Stimulated activated CD4-positive, alpha-beta T cell treated with anti-CD3 and anti-CD28 coated beads, Interleukin-4, amount 100 ng/mL, for 1 hour (primary cell): ENCODE data around the gene CRMP1.
"Not testable (repeated sequence)": the region's sequence is repeated elsewhere in the genome, so short reads cannot be mapped to it uniquely, and the experiment has no call there.

Experiments used
- DNase-seq: peaks from one replicate; pipeline ENCODE4 v3.0.0-alpha.2; 2020

CRMP1 gene

DNA sequence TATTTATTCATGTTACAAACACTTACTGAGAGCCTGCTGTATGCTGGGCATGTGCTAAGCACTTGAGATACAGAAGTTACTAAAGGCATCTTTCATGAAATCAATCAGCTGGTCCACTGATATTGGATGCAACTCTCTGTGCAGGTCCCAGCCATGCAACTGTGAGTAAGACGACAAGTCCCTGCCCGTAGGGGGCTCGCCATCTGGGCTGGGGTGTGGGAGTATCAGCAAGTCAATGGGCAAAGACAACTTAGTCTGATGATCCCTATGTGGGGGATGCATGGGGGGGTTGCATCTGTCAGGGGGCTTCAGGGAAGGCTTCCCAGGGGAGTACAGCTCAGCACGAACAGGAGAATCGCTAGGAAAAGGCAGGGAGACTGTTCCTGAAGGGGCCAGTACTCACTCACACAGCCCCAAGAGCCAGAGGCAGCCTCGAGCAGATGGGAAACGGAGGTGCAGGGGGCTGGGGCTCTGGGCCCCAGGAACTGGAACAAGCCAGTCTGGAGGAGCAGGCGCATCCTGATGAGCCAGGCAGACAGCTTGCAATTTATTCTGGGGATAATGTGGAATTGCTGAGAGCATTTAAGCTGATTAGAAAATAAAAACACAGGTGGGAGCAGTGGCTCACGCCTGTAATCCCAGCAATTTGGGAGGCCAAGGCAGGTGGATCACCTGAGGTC lies 40.2 kb downstream of the CRMP1 start:
- DNase-seq = no peak

DNA sequence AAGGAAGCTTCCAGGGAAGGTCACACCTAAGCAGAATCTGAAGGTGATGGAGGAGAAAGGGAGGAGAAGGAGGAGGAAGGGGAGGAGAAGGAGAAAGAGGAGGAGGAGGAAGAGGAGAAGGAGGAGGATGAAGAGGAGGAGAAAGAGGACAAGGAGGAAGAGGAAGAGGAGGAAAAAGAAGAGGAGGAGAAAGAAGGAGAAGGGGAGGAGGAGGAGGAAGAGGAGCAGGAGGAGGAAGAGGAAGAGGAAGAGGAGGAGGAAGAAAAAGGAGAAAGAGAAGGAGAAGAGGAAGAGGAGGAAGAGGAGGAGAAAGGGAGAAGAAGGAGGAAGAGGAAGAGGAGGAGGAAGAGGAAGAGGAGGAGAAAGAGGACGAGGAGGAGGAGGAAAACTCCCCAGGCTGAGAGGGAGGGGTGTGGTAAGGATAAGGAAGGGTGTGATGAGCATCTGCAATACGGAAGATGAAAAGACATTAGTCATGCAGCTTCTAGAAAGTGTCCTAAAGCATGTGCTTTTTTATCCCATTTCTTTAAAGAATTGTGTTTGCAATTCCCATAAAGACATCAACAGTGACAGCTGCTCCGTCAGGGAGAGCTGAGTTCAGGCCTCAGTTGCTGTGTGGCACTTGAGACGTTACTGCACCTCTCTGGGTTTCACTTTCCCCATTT lies 41.1 kb downstream of the CRMP1 start:
- DNase-seq = no peak

DNA sequence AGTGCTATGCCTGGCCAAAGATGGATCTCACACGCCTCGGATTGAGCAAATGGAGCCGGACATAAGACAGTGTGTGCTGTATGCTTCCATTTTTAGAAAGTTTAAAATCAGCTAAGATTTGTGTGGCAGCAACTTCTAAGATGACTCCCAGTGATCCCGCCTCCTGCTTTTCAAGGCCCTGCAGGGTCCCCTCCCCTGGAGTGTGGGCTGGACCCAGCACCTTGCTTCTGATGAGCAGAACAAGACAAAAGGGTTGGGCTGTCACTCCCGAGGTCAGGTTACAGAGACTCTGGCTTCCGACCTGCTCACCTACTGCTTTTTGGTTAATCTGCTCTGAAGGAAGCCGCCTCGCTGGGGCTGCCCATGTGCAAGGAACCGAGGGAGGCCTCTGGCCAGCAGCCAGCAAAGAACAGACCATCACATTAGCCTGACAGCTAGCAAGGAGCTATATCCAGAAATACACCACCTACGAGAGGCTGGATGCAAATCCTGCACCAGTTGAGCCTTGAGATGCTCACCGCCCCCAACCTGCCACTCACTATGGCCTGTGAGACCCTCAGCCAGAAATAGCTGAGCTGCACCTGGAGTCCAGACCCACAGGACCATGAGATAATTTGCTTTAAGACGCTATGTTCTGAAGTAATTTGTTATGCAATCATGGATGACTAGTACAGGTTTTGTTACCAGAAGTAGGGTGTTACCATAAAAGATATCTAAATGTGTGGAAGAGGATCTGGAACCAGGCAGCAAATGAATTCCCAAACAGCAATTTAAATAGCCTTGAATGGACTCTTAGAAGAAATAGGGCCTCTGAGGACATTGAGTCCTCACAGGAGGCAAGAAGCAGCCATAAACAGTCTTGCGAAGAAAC lies 47.6 kb downstream of the CRMP1 start:
- DNase-seq = no peak

DNA sequence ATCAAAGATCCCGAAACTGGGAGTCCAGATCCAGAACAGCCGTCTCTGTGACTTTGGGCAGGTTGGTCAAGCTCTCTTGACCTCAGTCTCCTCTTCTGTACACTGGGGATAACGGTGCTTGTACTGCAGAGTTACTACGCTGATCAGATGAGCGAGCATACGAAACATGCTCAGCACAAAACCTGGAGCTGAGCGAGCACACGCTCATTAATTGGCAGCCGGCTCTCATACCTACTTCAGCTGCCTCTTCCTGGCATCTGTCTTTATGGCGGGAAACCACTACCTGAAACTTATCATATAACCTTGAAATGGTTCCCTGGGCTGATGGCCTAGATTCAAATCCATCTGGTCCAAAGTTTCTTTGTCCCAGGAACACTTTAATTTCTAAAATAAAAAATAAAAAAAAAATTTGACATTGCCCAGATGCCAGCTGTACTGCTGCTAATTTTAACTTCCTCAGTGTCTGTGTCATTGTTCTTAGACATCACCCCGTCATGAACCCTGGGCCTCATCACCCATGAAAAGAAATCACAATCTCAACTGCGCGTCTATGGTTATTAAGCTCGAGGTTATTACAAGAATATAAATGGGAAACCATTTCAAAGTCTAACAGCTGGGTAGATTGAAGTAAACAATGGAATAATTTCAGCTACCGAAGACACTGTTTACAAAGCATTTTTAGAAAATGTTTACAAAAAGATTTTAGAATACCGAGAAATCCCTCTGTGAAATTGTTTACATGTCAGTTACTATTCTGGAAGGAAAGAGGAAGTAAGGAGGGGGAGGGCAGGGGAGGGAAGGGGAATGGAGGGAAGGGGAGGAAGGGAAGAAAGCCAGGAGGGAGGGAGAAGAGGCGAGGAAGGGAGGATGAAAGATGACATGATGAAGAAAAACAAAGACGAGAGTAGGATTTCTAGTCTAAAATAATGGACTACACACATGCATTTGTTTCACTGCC lies 49.0 kb downstream of the CRMP1 start:
- DNase-seq = no peak

DNA sequence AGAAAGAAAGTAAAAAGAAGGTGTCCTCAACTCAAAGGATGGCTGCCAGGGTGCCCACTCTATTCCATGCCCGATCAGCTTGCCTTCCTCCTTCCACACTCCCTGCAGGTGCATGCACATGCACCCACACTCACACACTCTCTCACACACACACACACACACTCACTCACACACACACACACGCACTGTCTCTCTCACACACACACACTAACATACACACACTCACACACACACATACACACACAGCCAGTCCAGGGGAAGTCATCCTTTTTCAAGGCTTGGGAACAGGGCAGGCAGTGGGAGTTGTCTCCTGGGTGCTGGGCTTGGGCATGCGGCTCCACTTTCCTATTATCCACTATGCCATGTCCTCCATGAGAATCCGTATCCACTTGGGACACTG lies 50.4 kb downstream of the CRMP1 start:
- no peak for DNase-seq

DNA sequence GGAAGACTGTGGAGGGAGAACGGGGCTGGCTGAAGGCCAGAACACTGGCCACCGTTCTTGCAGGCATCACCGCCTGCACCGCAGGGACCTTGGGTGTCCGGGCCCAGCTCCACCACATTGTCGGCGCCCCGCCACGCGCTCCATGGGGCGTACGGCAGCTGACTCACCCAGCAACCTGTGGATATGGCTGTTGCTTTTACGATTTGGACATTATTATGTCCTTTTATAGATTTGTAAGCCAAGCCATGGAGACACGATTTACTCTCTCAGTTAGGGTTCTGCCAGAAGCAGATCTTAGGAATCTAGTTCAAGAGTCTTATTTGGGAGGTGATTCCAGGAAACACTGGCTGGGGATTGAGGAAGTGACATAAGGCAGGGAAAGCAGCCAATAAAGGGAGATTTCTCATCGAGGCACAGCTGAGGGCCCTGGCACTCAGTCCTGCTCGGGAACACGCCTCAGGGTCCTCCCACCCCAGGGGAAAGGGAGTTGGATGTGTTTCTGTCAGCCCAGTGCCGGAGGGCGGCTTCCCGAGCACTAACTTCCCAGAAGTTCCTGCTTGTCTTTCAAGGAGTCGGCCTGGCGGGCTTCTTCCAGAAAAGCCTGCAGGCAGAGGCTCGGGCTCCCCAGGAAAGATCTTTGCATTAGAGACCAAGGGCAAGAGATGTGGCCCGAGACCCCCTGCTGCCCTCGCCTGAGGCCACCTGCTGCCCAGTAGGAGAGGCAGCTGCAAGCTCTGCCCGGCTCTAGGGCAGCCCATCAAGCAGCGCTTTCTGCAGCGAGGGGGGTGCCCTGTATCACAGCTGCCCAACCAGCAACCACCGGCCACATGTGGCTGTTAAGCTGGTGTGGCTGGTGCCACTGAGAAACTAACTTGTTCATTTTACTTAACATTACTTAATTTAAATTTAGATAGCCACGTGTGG lies 52.9 kb downstream of the CRMP1 start:
- DNase-seq = no peak

DNA sequence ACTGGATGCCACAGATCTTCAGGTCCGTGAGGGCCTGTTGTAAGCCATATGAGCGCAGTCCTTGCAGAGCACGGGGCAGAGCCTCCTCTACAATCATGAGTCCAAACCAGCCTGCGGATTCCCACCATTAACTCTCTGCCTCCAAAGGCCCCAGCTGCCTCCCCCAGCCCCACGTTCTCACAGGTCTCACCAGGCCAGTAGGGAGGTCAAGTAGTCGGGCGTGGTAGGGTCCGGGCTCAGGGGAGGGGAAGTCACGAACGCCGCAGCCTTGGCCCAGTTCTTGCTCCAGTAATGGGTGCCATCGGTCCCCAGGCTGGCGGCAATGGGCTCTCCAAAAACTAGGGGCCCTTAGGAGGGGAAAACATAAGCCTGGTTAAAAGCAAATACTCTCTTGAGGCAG lies 53.6 kb downstream of the CRMP1 start:
- no peak for DNase-seq

DNA sequence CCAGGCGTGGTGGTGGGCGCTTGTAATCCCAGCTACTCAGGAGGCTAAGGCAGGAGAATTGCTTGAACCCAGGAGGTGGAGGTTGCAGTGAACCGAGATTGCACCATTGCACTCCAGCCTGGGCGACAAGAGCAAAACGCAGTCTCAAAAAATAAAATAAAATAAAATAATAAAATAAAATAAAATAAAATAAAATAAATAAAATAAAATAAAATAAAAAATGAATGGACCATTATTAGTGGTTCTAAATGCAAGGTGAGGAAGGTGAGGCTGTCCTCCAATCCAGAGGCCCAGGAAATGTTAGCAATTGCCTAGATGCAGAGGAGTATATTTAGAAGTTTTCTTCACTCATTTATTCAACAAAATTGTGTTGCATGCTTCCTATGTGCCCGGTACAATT lies 55.4 kb downstream of the CRMP1 start:
- not testable (repeated sequence) for DNase-seq

DNA sequence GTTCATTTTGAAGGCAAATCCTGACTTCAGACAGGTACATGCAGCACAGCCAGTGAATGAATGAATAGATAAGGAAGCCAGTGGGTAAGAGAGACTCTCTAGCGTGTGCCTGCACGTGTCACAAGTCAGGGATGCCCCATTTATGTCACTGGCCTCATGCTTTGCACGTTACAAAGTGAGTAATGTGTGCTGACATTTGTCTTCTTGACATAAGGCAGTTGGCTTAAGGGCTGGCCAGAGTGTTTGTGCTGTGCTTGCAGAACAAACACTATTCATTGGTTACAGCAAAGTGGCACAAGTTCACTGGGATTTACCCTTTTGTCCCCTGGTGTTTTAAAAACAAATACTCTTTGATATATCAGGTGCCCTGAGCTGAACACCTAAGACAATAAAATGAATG lies 55.9 kb downstream of the CRMP1 start:
- no peak for DNase-seq

DNA sequence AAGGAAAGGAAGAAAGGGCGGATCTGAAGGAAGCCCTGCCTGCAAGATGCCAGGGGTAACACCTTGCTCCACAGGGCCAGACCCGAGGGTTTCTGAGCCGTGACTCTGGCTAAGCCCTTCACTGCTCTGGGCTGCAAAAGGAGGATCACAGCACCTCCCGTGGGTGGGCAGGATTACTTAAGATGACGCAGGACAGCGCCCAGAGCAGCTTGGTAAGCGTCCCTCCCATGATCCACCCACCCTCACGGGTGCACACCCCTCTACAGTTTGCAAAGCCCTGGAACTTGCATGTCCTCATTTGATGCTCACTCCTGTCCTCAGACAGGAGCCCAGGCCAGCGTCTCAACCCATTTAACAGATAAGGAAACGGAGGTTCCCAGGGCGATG lies 64.9 kb downstream of the CRMP1 start:
- DNase-seq = no peak

DNA sequence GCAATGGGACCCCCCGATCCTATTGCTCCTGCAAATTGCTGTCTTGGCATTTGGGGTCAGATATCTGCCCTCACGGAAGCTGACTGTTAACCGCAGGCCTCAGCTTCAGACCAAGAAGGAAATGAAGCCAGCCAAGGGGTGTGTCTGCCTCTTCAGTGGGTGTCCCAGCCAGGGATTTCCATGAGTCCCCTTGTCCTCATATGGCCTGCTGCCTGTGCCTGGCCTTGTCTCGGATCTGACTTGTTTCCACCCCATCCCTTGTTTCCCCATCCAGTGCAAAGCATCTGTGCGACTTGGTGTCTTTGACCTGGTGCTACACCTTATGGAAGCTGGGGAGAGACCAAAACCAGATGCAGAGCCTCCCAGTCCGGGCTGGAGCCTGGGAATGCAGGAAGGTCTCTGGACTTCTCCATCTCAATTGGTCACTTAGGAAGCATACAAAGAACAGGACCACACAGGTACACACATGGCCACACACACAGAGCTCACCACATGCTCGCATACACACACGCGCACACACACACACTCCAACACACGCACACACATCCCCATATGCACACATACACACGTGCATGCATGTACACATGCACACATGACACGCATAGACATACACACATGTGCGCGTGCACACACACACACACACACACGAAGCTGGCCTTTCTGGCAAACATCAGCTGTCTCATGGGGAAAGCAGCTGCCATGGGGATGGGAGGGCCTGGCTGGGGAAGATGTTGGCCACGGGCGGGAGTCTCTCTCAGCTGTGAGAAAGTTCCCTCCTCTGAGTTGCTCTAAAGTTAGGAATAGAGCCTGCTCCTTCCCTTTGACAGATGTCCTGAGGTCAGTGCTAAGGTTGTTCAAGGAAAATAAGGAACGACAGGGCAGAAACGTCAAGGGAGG lies 65.5 kb downstream of the CRMP1 start:
- no peak for DNase-seq

DNA sequence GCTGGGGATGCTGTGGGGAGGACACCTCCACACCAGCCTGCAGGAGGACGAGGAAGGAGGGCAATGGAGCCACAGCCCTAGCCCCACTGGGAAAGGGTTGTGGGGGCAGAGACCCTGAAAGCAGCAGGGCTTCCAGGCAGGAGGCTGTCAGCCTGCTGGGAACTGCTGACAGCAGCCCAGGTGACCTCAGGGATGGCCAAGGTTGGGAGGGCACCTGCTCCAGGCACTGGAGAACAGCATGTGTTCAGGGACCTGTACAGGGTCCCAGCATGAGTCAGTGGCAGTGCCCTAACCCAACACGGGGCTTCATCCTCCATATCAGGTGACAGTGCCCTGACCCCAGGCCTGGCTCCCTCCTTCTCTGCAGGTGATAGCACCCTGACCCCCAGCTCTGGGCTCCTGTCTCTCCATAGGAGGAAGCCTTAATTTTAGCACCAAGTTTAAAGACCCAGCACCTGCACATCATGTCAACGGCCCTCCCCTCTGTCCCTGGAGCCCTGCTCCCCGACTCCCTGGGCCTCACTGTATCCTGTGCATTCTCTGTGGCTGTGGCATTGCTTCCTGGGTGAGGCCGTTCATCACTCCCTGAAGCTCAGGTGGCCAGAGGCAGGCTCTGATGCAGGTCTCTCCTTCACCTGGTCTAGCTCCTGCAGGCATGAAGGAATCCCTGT lies 66.3 kb downstream of the CRMP1 start:
- DNase-seq = no peak

DNA sequence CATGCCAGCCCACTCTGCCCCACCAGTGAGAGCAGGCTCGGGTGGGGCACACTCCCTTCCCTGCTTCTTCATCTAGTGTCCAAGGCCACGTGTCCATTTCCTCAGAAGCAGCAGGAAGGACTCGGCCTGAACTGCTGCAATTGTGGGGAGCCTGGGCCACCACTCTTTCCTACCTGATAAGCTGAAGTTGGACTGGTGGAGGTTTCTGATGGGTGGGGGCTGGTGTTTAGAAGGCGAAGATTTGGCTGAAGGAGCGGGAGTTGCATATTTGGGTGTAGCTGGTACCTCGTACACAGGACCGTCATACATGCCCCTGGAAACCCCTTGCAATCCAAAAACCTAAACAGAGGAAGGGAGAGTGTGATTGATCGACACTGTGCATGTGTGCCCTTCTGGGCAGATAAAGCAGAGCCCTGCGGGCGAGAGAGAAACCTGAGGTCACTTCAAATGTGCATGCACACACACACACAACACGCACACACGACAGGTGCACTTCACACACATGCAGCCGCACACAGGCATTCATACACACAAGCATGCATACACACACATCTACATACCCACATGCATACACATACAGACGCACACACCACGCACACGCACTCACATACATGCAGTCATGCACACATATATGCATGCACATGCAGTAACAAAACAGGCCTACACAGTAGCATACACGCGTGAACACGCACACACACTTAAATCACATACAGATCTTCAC lies 67.4 kb downstream of the CRMP1 start:
- no peak for DNase-seq

DNA sequence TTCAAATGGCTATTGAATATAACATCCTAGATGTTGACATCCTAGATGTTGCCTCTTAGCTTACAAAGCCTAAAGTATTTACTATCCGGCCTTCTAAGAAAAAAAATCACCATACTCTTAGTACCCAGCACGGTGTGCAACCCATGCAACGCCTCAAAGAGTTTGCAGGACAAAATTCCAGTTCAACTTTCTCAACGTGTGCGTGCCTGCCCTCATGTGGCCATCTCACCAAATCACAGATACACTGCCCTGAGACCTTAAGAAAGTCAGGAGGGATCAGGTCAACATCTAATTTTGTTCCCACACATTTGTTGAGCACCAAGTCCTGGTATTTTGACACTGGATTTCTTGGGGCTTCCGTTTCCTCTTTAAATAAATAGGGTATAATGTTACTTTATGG lies 68.3 kb downstream of the CRMP1 start:
- no peak for DNase-seq

DNA sequence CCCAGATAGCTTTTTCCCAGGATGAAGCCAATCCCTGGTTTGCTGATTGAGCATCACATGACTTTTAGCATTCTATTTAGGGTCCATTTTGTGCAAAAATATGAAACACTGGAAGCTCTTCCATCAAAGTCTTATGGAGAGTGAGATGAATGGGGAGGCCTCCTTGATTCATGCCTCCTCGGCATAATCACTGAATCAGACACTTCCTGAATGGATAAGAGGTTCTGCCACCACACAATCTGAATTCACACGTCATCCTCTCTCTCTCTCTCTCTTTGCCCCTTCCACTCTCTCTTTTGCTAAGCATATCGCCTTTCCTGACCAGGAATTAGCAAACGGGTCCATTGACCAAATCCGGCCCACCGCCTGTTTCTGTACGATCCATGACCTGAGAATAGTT lies 68.7 kb downstream of the CRMP1 start:
- DNase-seq = no peak

DNA sequence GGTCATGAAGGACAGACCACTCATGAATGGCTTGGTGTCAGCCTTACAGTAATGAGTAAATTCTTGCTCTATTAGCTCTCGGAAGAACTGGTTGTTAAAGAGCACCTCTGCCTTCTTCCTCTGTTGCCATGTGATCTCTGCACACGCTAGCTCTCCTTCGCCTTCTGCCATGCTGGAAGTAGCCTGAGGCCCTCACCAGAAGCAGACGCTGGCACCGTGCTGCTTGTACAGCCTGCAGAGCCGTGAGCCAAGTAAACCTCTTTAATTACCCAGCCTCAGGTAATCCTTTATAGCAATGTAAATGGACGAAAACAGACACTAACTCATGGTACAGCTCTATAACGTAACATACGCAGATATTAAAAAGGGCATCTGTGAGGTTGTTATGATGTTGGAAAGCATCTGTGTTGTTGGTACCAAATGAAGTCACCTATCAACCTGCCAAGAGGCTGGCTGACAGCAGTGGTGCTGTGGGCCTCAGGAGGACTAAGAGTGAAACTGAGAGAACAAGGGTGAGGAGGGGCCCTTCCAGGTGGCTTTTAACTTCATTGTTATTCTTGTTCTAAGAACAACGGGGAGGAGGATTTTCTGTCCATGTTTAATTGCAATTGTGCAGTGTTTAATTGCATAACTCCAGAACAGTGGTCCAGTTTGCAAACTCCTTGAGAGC lies 69.2 kb downstream of the CRMP1 start:
- no peak for DNase-seq

DNA sequence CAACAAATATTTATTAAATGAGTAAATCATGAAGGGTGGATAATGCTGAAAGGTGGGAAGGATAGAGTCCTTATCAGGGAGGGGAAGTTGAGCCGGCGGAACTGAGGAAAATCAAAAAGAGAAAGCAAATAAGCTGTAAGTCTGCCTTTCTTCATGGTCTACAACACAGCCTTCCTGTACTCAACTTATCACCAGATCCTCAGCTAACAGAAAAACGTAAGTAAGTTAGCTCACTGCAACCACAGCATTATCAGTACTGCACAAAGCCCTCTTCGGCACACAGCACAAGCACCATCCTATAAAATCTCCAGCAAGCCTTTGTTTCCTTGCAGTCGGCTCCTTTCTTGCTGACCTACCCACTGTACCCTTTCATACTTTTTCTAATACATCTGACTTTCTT lies 70.3 kb downstream of the CRMP1 start:
- DNase-seq = no peak

DNA sequence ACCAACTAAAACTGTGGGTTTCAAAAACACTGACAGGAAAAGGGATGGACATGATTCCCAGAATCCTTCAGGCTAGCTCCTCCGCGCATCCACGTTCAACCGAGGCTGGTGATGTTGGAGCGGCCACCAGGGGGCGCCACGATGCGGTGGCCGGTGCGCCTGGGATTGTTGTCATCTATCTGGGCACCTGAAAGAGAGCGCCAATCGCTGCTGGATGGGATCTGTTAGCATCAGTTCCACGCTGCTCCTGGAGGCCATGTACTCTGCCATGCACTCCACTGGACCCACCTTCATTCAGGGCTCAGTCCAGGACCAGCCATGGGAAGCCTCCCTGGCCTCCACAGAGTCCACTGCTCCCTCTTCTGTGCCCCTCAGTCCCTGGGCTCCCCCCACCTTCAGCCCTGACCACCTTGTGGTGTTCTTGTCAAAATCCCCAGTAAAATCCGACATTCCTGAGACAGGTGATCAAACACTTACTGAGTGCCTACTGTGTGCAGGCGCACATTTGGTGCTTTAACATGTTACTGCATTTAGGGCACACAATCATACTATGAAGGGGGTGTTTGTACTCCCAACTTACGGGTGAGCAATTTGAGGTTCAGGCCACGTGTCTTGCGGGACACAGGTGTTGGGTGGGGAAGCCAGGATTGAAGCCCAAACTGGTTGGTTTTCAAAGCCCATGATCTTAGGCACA lies 71.1 kb downstream of the CRMP1 start:
- DNase-seq = no peak
